Measurements from ENCODE around the gene MAPKAPK2. TPM values are rescaled to one million over a fixed set of nuclear protein-coding genes. Genes with fewer than 3 reads are reported as not detected.

MAPKAPK2 gene
- total RNA-seq, 1 experiment from 2014 or later: 51.1 TPM

DNA sequence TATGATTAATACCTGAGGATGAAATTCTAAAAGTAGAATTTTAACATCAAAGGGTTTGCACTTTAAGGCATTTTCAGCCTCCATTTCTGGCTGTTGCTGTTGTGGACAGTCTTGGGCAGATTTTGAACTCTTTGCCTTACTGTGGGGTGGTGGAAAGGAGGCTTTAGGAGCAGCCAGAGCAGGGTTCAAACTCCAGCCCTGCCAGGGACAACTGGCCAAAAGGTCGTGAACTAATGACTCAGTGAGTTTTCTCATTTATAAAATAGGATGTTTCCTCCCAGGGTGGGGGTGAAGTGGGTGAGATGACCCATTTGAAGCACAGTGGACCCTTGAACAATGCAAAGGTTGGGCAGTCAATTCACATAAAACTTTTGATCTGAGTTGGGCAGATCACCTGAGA is 36.7 kb downstream of the MAPKAPK2 start (continued):
- TF ChIP-seq, protein P1, sequence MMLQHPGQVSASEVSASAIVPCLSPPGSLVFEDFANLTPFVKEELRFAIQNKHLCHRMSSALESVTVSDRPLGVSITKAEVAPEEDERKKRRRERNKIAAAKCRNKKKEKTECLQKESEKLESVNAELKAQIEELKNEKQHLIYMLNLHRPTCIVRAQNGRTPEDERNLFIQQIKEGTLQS (IDR thresholded peaks at IDR 0.05): no peak
- TF ChIP-seq YY1 (IDR thresholded peaks at IDR 0.05; ENCODE audit: extremely low read depth, insufficient replicate concordance, low read depth, low read length) (no peak), CBX3 (IDR thresholded peaks at IDR 0.05; ENCODE audit: low read depth) (no peak)

DNA sequence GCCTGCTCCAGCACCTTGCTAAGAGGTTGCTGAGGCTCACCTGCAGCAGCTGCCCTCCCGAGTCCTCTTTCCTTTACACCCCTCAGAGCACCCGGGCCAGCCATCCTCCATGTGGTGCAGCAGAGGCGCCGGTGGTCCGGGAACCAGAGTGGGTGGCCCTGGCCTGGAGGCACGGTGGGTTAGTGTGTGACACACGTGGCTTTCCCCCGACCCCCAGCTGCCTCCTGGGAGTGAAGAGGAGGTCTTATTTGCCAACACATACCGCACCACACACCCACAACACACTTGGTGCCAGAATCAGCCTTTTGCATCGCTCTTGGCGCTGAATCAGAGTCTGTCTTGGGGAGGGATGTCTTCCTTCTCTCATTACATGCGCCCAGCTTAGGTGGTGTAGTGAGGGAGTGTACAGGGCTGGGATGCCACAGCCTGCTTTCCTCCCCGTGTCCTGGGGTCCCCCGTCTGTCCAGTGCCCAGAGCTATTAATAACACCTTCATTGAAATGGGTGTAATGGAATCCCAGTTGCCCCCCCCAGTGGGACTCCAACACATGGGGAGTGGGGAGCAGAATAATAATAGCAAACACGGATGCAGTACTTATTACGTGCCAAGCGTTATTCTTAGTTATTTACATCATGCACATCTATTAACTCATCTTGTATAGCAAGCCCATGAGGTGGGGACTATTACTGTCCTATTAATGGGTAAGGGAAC is 38.2 kb downstream of the MAPKAPK2 start:
- TF ChIP-seq TCF7L2 (IDR thresholded peaks at IDR 0.05; ENCODE audit: borderline replicate concordance, extremely low read depth, insufficient read depth, insufficient read length) (no peak), RAD21 (IDR thresholded peaks at IDR 0.05; ENCODE audit: low read depth) (no peak), POLR2AphosphoS5 (IDR thresholded peaks at IDR 0.05; ENCODE audit: low read depth, low read length) (no peak), POLR2A (IDR thresholded peaks at IDR 0.05; ENCODE audit: borderline replicate concordance, extremely low read depth, insufficient read depth, insufficient read length) (no peak), YY1 (IDR thresholded peaks at IDR 0.05; ENCODE audit: extremely low read depth, insufficient replicate concordance, low read depth, low read length) (no peak), ELF1 (IDR thresholded peaks at IDR 0.05; ENCODE audit: borderline replicate concordance, low read depth) (no peak), CEBPB (IDR thresholded peaks at IDR 0.05; ENCODE audit: low read depth) (no peak), ZNF274 (IDR thresholded peaks at IDR 0.05; ENCODE audit: low read depth, low read length) (no peak), CBX3 (IDR thresholded peaks at IDR 0.05; ENCODE audit: low read depth) (no peak)
- TF ChIP-seq, protein P2, sequence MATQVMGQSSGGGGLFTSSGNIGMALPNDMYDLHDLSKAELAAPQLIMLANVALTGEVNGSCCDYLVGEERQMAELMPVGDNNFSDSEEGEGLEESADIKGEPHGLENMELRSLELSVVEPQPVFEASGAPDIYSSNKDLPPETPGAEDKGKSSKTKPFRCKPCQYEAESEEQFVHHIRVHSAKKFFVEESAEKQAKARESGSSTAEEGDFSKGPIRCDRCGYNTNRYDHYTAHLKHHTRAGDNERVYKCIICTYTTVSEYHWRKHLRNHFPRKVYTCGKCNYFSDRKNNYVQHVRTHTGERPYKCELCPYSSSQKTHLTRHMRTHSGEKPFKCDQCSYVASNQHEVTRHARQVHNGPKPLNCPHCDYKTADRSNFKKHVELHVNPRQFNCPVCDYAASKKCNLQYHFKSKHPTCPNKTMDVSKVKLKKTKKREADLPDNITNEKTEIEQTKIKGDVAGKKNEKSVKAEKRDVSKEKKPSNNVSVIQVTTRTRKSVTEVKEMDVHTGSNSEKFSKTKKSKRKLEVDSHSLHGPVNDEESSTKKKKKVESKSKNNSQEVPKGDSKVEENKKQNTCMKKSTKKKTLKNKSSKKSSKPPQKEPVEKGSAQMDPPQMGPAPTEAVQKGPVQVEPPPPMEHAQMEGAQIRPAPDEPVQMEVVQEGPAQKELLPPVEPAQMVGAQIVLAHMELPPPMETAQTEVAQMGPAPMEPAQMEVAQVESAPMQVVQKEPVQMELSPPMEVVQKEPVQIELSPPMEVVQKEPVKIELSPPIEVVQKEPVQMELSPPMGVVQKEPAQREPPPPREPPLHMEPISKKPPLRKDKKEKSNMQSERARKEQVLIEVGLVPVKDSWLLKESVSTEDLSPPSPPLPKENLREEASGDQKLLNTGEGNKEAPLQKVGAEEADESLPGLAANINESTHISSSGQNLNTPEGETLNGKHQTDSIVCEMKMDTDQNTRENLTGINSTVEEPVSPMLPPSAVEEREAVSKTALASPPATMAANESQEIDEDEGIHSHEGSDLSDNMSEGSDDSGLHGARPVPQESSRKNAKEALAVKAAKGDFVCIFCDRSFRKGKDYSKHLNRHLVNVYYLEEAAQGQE (IDR thresholded peaks at IDR 0.05; ENCODE audit: low read depth): no peak
- TF ChIP-seq, protein P1 (IDR thresholded peaks at IDR 0.05): no peak
- TF ChIP-seq, protein P3, sequence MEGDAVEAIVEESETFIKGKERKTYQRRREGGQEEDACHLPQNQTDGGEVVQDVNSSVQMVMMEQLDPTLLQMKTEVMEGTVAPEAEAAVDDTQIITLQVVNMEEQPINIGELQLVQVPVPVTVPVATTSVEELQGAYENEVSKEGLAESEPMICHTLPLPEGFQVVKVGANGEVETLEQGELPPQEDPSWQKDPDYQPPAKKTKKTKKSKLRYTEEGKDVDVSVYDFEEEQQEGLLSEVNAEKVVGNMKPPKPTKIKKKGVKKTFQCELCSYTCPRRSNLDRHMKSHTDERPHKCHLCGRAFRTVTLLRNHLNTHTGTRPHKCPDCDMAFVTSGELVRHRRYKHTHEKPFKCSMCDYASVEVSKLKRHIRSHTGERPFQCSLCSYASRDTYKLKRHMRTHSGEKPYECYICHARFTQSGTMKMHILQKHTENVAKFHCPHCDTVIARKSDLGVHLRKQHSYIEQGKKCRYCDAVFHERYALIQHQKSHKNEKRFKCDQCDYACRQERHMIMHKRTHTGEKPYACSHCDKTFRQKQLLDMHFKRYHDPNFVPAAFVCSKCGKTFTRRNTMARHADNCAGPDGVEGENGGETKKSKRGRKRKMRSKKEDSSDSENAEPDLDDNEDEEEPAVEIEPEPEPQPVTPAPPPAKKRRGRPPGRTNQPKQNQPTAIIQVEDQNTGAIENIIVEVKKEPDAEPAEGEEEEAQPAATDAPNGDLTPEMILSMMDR (IDR thresholded peaks at IDR 0.05 in 2 of 3, conservative IDR thresholded peaks at IDR 0.05 in 1 of 3; ENCODE audit: borderline replicate concordance in 1 of 3, insufficient read depth in 1 of 3, low read depth in 2 of 3, low read length in 2 of 3): no peak
- TF ChIP-seq, protein P4, sequence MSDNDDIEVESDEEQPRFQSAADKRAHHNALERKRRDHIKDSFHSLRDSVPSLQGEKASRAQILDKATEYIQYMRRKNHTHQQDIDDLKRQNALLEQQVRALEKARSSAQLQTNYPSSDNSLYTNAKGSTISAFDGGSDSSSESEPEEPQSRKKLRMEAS (IDR thresholded peaks at IDR 0.05): no peak
- DNase-seq (ENCODE audit: low read depth, low spot score) (no peak), ATAC-seq (no peak)
- Histone ChIP-seq H3K27ac (ENCODE audit: low read depth, low read length) (no peak overlapping the region), H3K9me3 (ENCODE audit: control insufficient read depth in 1 of 2, insufficient read depth in 1 of 2, low read depth in 1 of 2, low read length in 2 of 2) (no peaks in the 10 kb centered on the region), H3K36me3 (ENCODE audit: control insufficient read depth in 1 of 2, insufficient read depth in 2 of 2, low read length in 2 of 2) (no peaks in the 10 kb centered on the region), H3K4me1 (ENCODE audit: control insufficient read depth in 1 of 2, insufficient read depth in 2 of 2, low read length in 2 of 2) (peaks cover 0 to 16% of the 10 kb centered on the region in 2 experiments; a peak in 1 of 4 replicates), H3K4me2 (ENCODE audit: low read length) (no peak overlapping the region), H3K4me3 (replicated peaks in 1 of 2; ENCODE audit: low read depth in 1 of 2, low read length in 2 of 2) (no peak overlapping the region), H2AFZ (ENCODE audit: low read depth, low read length, poor library complexity, severe bottlenecking) (no peak overlapping the region), H3K9me2 (ENCODE audit: insufficient read depth) (no peaks in the 10 kb centered on the region), H4K20me1 (ENCODE audit: insufficient read depth) (no peaks in the 10 kb centered on the region), H3K79me2 (ENCODE audit: insufficient read depth, low read length) (peaks cover 63% of the 10 kb centered on the region), H3K27me3 (ENCODE audit: insufficient read depth, low read length) (no peaks in the 10 kb centered on the region), H3K9ac (ENCODE audit: low read length) (no peak overlapping the region)
- ChIA-PET RAD21 (ENCODE audit: low non-redundant PET in 1 of 2, low total read pairs in 2 of 2, uncharacterized antibody in 2 of 2, unreplicated experiment in 2 of 2) (no interaction called here), CTCF (no interaction called here), POLR2A (no interaction called here)
- no TSS peak for BruUV-seq (replicated peaks)
- intact Hi-C loops (cut with micrococcal nuclease): no loop called here
